Mesendoderm (in vitro differentiated cells): ENCODE results near the gene ZFHX2. TPM values are rescaled to one million over a fixed set of nuclear protein-coding genes. Genes with fewer than 3 reads are reported as not detected.
"Not testable (repeated sequence)": the region's sequence is repeated elsewhere in the genome, so short reads cannot be mapped to it uniquely, and the experiment has no call there.

ENCODE experiments used
- DNase-seq: peaks from one replicate; pipeline ENCODE4 v3.0.0; 2013
- H2AK5ac ChIP-seq: 2 replicates; pipeline ENCODE4 v1.6.1; 2013; ENCODE audit warnings: low read length, inconsistent platforms
- H2BK120ac ChIP-seq: 2 replicates; pipeline ENCODE4 v1.6.1; 2013; ENCODE audit warnings: low read depth, mild to moderate bottlenecking, low read length, moderate library complexity, mixed read lengths
- H2BK15ac ChIP-seq: replicated peaks from 2 replicates; pipeline ENCODE4 v1.6.1; 2013; ENCODE audit warnings: low read depth, mild to moderate bottlenecking, moderate library complexity
- H2BK5ac ChIP-seq: 2 replicates; pipeline ENCODE4 v1.6.1; 2013; ENCODE audit warnings: low read length, inconsistent platforms
- H3K18ac ChIP-seq: 2 replicates; pipeline ENCODE4 v1.6.1; 2013; ENCODE audit warnings: mild to moderate bottlenecking, low read length, mixed read lengths
- H3K23ac ChIP-seq: one replicate; pipeline ENCODE4 v1.6.1; 2013; ENCODE audit warnings: low read length
- H3K27ac ChIP-seq: 2 replicates; pipeline ENCODE4 v1.5.1; 2013; ENCODE audit warnings: low read depth, mild to moderate bottlenecking, inconsistent platforms, low read length, moderate library complexity
- H3K27me3 ChIP-seq: 2 replicates; pipeline ENCODE4 v1.6.1; 2013; ENCODE audit warnings: low read length, control low read depth, mild to moderate bottlenecking, inconsistent platforms; ENCODE audit not compliant: insufficient read depth, poor library complexity
- H3K36me3 ChIP-seq: 2 replicates; pipeline ENCODE4 v1.6.1; 2013; ENCODE audit warnings: low read length, inconsistent platforms; ENCODE audit not compliant: control insufficient read depth, insufficient read depth
- H3K4ac ChIP-seq: one replicate; pipeline ENCODE4 v1.6.1; 2013; ENCODE audit warnings: low read depth, mild to moderate bottlenecking, low read length, moderate library complexity
- H3K4me1 ChIP-seq: 2 replicates; pipeline ENCODE4 v1.6.1; 2013; ENCODE audit warnings: low read depth, low read length, inconsistent platforms; ENCODE audit not compliant: control insufficient read depth
- H3K4me2 ChIP-seq: 2 replicates; pipeline ENCODE4 v1.6.1; 2013; ENCODE audit warnings: low read length
- H3K4me3 ChIP-seq: 2 replicates; pipeline ENCODE4 v1.5.1; 2013; ENCODE audit warnings: mild to moderate bottlenecking, low read length
- H3K56ac ChIP-seq: one replicate; pipeline ENCODE4 v1.6.1; 2013; ENCODE audit warnings: low read length
- H3K79me1 ChIP-seq: 2 replicates; pipeline ENCODE4 v1.6.1; 2013; ENCODE audit warnings: low read length, inconsistent platforms
- H3K79me2 ChIP-seq: 2 replicates; pipeline ENCODE4 v1.6.1; 2013; ENCODE audit warnings: mild to moderate bottlenecking, low read length; ENCODE audit not compliant: control insufficient read depth, insufficient read depth
- H3K9ac ChIP-seq: 2 replicates; pipeline ENCODE4 v1.6.1; 2013; ENCODE audit warnings: low read length, inconsistent platforms
- H4K5ac ChIP-seq: one replicate; pipeline ENCODE4 v1.6.1; 2013; ENCODE audit warnings: low read length
- H4K8ac ChIP-seq: one replicate; pipeline ENCODE4 v1.6.1; 2013; ENCODE audit warnings: low read depth, mild to moderate bottlenecking, control low read depth, low read length, moderate library complexity
- WGBS: extraction: QIAGEN DNeasy Blood & Tissue Kit; methylation state at CpG from one replicate; pipeline ENCODE4 v1.1.7; 2013; ENCODE audit warnings: low lambda C conversion rate, missing lambda C conversion rate; ENCODE audit not compliant: insufficient coverage; ENCODE audit errors: extremely low coverage; 5-methylcytosine and 5-hydroxymethylcytosine counted together
- polyA plus RNA-seq, 2 experiments: library from polyadenylated mRNA; stranded (reverse); fragments of 200-250 nt; gene quantifications; one replicate each; pipeline ENCODE4 v1.2.3, GENCODE V29; 2013

Gene ZFHX2
- polyA plus RNA-seq (2013, experiment 1 of 2), result 6.4 TPM
- polyA plus RNA-seq (2013, experiment 2 of 2), result 6.7 TPM

DNA sequence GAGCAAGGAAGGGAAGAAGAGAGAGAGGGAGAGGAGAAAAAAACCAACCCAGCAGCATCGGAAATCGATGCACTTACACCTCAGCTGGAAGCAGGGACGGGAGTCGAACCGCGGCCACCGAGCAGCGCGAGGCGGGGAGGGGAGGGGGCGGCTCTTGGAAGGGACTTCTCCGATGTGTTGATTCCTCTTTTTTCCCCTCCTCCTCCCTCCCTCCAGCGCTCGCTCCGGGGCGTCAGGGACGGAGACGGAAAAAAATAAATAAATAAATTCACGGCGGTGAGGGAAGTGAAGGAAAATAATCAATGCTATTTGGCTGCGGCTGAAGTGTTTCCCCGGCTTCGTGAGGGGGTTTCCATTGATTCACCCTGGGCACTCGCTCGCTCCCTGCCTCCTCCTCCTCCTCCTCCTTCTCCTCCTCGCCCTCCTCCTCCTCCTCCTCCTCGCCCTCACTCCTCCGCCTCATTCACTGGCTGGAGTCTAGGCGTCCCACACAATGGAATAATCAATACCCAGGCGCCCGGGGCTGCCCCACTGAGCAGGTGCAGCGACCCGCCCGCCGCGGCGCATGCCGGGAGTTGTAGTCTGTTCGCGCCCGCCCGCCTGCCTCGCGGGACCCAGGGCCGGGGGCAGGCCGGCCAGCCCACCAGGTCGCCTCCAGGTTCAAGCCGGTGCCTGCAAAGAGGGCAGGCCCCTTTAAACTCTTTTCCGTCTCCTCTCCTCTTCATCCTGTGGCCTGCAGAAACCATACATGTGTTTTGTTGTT is at the start of gene ZFHX2:
TSS of gene ZFHX2 (minus strand) at position 500 of the 763 bp plus-strand sequence. CDS start 16,440 bp downstream, outside the sequence.
- Histone ChIP-seq H3K4me1 (peaks cover 13% of the 10 kb centered on the region), H3K79me1 (no peaks in the 10 kb centered on the region), H2BK15ac (no peak within 1 kb of the TSS), H3K4me2 (peak within 1 kb of the TSS; percentile 15), H2BK120ac (no peak within 1 kb of the TSS), H4K8ac (peak within 1 kb of the TSS; percentile 91), H3K27ac (peak within 1 kb of the TSS; percentile 61), H3K4me3 (peak within 1 kb of the TSS; percentile 60), H3K18ac (peak within 1 kb of the TSS; percentile 44), H3K9ac (peak within 1 kb of the TSS; percentile 64), H3K4ac (peak within 1 kb of the TSS; percentile 26), H2BK5ac (peak within 1 kb of the TSS; percentile 40), H3K79me2 (peaks cover 11% of the 10 kb centered on the region), H3K36me3 (no peaks in the 10 kb centered on the region), H4K5ac (no peak within 1 kb of the TSS), H3K23ac (no peak within 1 kb of the TSS), H3K56ac (peak within 1 kb of the TSS; percentile 85), H2AK5ac (no peak within 1 kb of the TSS), H3K27me3 (no peaks in the 10 kb centered on the region)
- peak; percentile 93 for DNase-seq
- no CpG with 5 or more reads among the region's 49 CpGs for WGBS

DNA sequence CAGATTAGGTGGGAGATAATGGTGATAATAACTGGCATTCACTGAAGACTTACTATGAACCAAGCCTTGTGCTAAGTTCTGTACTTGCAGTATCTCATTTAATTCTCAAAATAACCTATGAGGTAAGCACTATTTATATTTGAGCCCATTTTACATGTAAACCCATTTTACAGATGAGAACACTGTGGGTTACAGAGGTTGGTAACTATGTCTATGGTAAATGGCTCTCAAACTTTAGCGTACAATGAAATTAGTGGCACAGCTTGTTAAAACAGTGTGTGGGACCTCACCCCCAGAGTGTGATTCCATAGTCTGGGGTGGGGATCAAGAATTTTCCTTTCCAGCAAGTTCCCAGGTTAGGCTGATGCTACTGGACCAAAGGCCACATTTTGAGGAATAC is 49.2 kb upstream of the ZFHX2 start:
- Histone ChIP-seq H2BK5ac (no peak overlapping the region), H3K56ac (no peak overlapping the region), H3K4me3 (no peak overlapping the region), H3K36me3 (no peaks in the 10 kb centered on the region), H3K23ac (no peak overlapping the region), H4K5ac (no peak overlapping the region), H3K9ac (no peak overlapping the region), H2BK120ac (no peak overlapping the region), H3K27ac (no peak overlapping the region), H3K79me2 (no peaks in the 10 kb centered on the region), H3K18ac (no peak overlapping the region), H3K27me3 (no peaks in the 10 kb centered on the region), H3K4me1 (no peaks in the 10 kb centered on the region), H3K79me1 (no peaks in the 10 kb centered on the region), H2AK5ac (no peak overlapping the region), H4K8ac (no peak overlapping the region), H3K4me2 (no peak overlapping the region), H2BK15ac (no peak overlapping the region), H3K4ac (no peak overlapping the region)
- DNase-seq, result no peak
- no CpG with 5 or more reads among the region's 1 CpG for WGBS

DNA sequence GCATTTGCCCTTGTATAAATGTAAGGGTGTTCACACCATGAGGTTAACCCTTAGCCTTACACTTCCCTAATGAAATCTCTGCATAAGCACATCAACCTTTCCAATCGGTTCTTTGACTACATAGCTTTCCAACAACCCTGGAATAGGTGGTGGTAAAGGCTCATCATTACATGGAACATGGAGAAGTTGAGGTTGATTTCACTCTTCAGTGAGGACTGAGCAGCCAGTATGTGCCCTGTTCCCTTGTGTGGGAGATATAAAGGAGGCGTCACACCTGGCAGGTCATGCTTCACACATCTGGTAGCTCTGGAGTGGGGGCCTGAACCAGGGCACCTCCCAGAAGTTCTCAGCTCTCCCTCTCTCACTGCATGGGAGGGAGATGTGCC is 48.8 kb upstream of the ZFHX2 start:
- H2AK5ac ChIP-seq, result no peak overlapping the region
- H3K27me3 ChIP-seq, result no peaks in the 10 kb centered on the region
- no peaks in the 10 kb centered on the region for H3K4me1 ChIP-seq
- no peak overlapping the region for H3K4me3 ChIP-seq
- no peaks in the 10 kb centered on the region for H3K79me1 ChIP-seq
- H4K8ac ChIP-seq, result no peak overlapping the region
- H4K5ac ChIP-seq, result no peak overlapping the region
- H3K27ac ChIP-seq, result no peak overlapping the region
- no peak overlapping the region for H3K18ac ChIP-seq
- no peak overlapping the region for H3K4ac ChIP-seq
- no peak overlapping the region for H2BK120ac ChIP-seq
- no peak overlapping the region for H2BK5ac ChIP-seq
- no peaks in the 10 kb centered on the region for H3K79me2 ChIP-seq
- H3K56ac ChIP-seq, result no peak overlapping the region
- WGBS, result no CpG with 5 or more reads among the region's 2 CpGs
- no peak overlapping the region for H2BK15ac ChIP-seq
- no peak overlapping the region for H3K4me2 ChIP-seq
- H3K9ac ChIP-seq, result no peak overlapping the region
- no peak overlapping the region for H3K23ac ChIP-seq
- DNase-seq, result no peak
- H3K36me3 ChIP-seq, result no peaks in the 10 kb centered on the region

DNA sequence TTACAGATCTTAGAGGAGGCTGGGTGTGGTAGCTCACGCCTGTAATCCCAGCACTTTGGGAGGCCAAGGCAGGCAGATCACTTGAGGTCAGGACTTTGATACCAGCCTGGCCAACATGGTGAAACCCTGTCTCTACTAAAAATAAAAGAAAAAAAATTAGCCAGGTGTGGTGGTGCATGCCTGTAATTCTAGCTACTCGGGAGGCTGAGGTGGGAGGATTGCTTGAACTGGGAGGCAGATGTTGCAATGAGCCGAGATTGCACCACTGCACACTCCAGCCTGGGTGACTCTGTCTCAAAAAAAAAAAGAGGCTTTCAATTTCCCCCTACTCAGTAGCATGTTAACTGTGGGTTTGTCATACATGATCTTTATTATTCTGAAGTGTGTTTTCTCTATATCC is 42.6 kb upstream of the ZFHX2 start:
- H4K5ac ChIP-seq, H2BK5ac ChIP-seq, H3K18ac ChIP-seq, H4K8ac ChIP-seq, H3K9ac ChIP-seq, H3K27me3 ChIP-seq, H2BK15ac ChIP-seq, H3K4me3 ChIP-seq, H3K4me2 ChIP-seq, H3K56ac ChIP-seq, DNase-seq, H3K36me3 ChIP-seq, H3K4ac ChIP-seq, H3K4me1 ChIP-seq, H3K23ac ChIP-seq, H2AK5ac ChIP-seq, H3K79me1 ChIP-seq, H3K27ac ChIP-seq, H3K79me2 ChIP-seq, H2BK120ac ChIP-seq: not testable (repeated sequence)
- WGBS, result no CpG with 5 or more reads among the region's 3 CpGs

DNA sequence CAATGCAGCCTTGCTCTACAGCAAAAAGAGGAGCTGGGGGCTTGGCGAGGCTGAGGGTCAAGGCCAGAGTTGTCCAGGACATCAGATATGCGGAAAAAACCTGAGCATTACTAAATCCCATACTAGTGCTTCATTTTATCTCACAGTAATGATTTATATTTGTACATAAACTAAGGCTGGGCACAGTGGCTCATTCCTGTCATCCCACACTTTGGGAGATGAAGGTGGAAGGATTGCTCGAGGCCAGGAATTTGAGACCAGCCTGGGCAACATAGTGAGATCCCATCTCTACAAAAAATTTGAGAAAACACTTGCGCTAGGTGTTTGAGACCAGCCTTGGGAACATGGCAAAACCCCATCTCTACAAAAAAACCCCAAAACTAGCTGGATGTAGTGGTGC is 38.6 kb upstream of the ZFHX2 start:
- H4K5ac ChIP-seq, result no peak overlapping the region
- no peaks in the 10 kb centered on the region for H3K36me3 ChIP-seq
- H3K56ac ChIP-seq, result no peak overlapping the region
- WGBS, result no CpG with 5 or more reads among the region's 4 CpGs
- H3K4me1 ChIP-seq, result no peaks in the 10 kb centered on the region
- H3K27me3 ChIP-seq, result no peaks in the 10 kb centered on the region
- H3K79me1 ChIP-seq, result no peaks in the 10 kb centered on the region
- H3K27ac ChIP-seq, result no peak overlapping the region
- no peak overlapping the region for H2BK15ac ChIP-seq
- H3K4me3 ChIP-seq, result no peak overlapping the region
- DNase-seq, result no peak
- no peak overlapping the region for H2BK5ac ChIP-seq
- no peak overlapping the region for H3K23ac ChIP-seq
- no peaks in the 10 kb centered on the region for H3K79me2 ChIP-seq
- no peak overlapping the region for H3K9ac ChIP-seq
- no peak overlapping the region for H2BK120ac ChIP-seq
- no peak overlapping the region for H3K4me2 ChIP-seq
- no peak overlapping the region for H2AK5ac ChIP-seq
- H4K8ac ChIP-seq, result no peak overlapping the region
- no peak overlapping the region for H3K4ac ChIP-seq
- no peak overlapping the region for H3K18ac ChIP-seq

DNA sequence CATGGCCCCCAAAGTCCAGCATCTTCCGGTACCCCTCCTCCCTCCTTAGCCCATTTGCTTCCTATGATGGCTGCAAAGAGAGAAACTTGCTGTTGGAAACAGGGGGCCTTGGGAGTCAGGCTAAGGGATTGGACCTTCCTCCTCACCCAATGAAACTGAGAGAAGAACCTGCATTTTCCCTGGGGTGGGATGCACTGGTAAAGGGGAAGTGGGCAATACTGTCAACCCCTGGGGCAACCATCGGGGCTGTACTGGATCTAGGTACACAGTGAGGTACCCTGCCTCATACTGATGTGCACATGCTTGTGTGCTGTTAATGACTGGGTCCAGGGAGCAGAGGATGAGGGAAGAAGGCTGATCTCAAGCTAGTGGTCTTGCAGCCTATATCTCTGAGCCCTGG is 38.0 kb upstream of the ZFHX2 start:
- Histone ChIP-seq H3K4ac (peak overlapping the region; percentile 65), H2BK5ac (peak overlapping the region; percentile 38), H3K79me2 (no peaks in the 10 kb centered on the region), H3K4me3 (no peak overlapping the region), H3K4me1 (no peaks in the 10 kb centered on the region), H4K5ac (no peak overlapping the region), H2BK15ac (no peak overlapping the region), H3K4me2 (no peak overlapping the region), H3K27ac (no peak overlapping the region), H3K18ac (no peak overlapping the region), H3K23ac (no peak overlapping the region), H3K9ac (no peak overlapping the region), H3K36me3 (no peaks in the 10 kb centered on the region), H3K56ac (peak overlapping the region; percentile 1), H2BK120ac (no peak overlapping the region), H4K8ac (no peak overlapping the region), H3K27me3 (no peaks in the 10 kb centered on the region), H2AK5ac (peak overlapping the region; percentile 67), H3K79me1 (no peaks in the 10 kb centered on the region)
- no CpG with 5 or more reads among the region's 2 CpGs for WGBS
- DNase-seq, result no peak
